ENCODE measurements around the gene FAM114A2.
"Not testable (repeated sequence)": the region's sequence is repeated elsewhere in the genome, so short reads cannot be mapped to it uniquely, and the experiment has no call there.

Gene FAM114A2

GRCh38 chr5:154047324-154047723 lies 8.6 kb upstream of the FAM114A2 start:
- DNase-seq (ENCODE audit: low read depth), result no peak

- no peak for DNase-seq (ENCODE audit: low read depth)
These were observed 7.8 kb upstream of the FAM114A2 start for GRCh38 chr5:154046486-154046885.

GRCh38 chr5:154044581-154044980 lies 5.9 kb upstream of the FAM114A2 start:
- DNase-seq (ENCODE audit: low read depth), result no peak

GRCh38 chr5:154044099-154044498 lies 5.4 kb upstream of the FAM114A2 start:
- DNase-seq (ENCODE audit: low read depth), result no peak

GRCh38 chr5:154042766-154043165 lies 4.1 kb upstream of the FAM114A2 start:
- no peak for DNase-seq (ENCODE audit: low read depth)

- DNase-seq (ENCODE audit: low read depth), result no peak
These were observed 734 bp upstream of the FAM114A2 start for GRCh38 chr5:154039458-154039829.

GRCh38 chr5:154038261-154038706 lies 426 bp downstream of the FAM114A2 start:
- peak; percentile 1 for DNase-seq (ENCODE audit: low read depth)

- DNase-seq (ENCODE audit: low read depth), result no peak
These were observed 3.8 kb downstream of the FAM114A2 start for GRCh38 chr5:154034944-154035343.

- no peak for DNase-seq (ENCODE audit: low read depth)
These were observed 6.7 kb downstream of the FAM114A2 start for GRCh38 chr5:154031937-154032489.

GRCh38 chr5:154025951-154026350 lies 12.8 kb downstream of the FAM114A2 start:
- DNase-seq (ENCODE audit: low read depth), result no peak

GRCh38 chr5:154018919-154019318 lies 19.8 kb downstream of the FAM114A2 start:
- DNase-seq (ENCODE audit: low read depth), result not testable (repeated sequence)

GRCh38 chr5:154015071-154015693 lies 23.5 kb downstream of the FAM114A2 start:
- DNase-seq (ENCODE audit: low read depth), result no peak

GRCh38 chr5:154010660-154011059 lies 28.1 kb downstream of the FAM114A2 start:
- DNase-seq (ENCODE audit: low read depth), result no peak

GRCh38 chr5:154005648-154006047 lies 33.1 kb downstream of the FAM114A2 start:
- DNase-seq (ENCODE audit: low read depth), result no peak

- no peak for DNase-seq (ENCODE audit: low read depth)
These were observed 36.1 kb downstream of the FAM114A2 start for GRCh38 chr5:154002511-154003020.

- DNase-seq (ENCODE audit: low read depth), result no peak
These were observed 36.6 kb downstream of the FAM114A2 start for GRCh38 chr5:154002093-154002492.

- DNase-seq (ENCODE audit: low read depth), result no peak
These were observed 38.0 kb downstream of the FAM114A2 start for GRCh38 chr5:154000703-154001102.

- DNase-seq (ENCODE audit: low read depth), result no peak
These were observed 38.7 kb downstream of the FAM114A2 start for GRCh38 chr5:153999995-154000394.

GRCh38 chr5:153998768-153999167 lies 39.9 kb downstream of the FAM114A2 start:
- DNase-seq (ENCODE audit: low read depth), result no peak

GRCh38 chr5:153998010-153998409 lies 40.7 kb downstream of the FAM114A2 start:
- no peak for DNase-seq (ENCODE audit: low read depth)

- DNase-seq (ENCODE audit: low read depth), result no peak
These were observed 47.5 kb downstream of the FAM114A2 start for GRCh38 chr5:153991168-153991567.

- DNase-seq (ENCODE audit: low read depth), result no peak
These were observed 50.2 kb downstream of the FAM114A2 start for GRCh38 chr5:153988510-153988909.

GRCh38 chr5:153987301-153987700 lies 51.4 kb downstream of the FAM114A2 start:
- DNase-seq (ENCODE audit: low read depth), result no peak

GRCh38 chr5:153985498-153985897 lies 53.2 kb downstream of the FAM114A2 start:
- no peak for DNase-seq (ENCODE audit: low read depth)
